HG03575 (cell line): ENCODE measurements around the gene MAPK12.

Experiments
- ATAC-seq: cut with Tn5 transposase; IDR thresholded peaks from one replicate; pipeline ENCODE4 v1.9.1; 2021; ENCODE audit not compliant: unreplicated experiment, insufficient number of reproducible peaks, low FRiP score; ENCODE audit errors: extremely low read depth

MAPK12 gene

GRCh38 chr22:50261615-50262459 lies at the start of gene MAPK12:
MAPK12 (minus strand) TSS chr22:50261683; CDS start chr22:50261509, 174 bp downstream.
- ATAC-seq: no peak

GRCh38 chr22:50310949-50311444 lies 49.5 kb upstream of the MAPK12 start:
- ATAC-seq: no peak

DNA sequence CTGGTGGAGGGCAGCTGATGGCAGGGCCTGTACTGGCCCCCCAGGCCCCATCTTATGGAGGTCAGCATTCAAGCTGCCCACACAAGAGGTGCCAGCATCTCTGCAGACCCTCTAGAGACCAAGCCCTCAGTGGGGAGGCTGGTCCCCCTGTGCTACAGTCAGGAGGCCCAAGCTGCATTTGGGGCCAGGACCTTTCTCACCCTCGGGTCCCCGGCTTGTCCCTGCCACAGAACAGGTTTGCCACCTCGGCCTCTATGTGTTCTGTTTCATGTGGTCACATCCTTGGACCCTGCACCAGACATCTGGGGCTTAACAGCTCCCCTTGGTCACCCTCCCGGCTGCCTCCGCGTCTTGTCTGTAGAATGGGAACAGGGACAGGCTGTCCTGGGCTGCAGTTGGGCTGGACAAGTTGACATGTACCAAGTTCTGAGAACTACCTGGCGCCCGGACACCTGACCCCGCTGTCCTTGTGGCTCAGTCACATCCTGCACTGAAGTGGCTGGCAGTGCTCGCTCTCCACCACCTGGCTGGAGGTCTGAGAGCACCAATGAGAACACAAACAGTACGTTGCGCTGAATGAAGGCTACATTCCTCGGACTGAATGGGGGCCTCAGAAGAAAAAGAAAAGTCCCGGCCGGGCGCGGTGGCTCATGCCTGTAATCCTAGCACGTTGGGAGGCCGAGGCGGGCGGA lies 48.7 kb upstream of the MAPK12 start:
- no peak for ATAC-seq

GRCh38 chr22:50309601-50309991 lies 48.1 kb upstream of the MAPK12 start:
- no peak for ATAC-seq

GRCh38 chr22:50308986-50309600 lies 47.6 kb upstream of the MAPK12 start:
- ATAC-seq: no peak

DNA sequence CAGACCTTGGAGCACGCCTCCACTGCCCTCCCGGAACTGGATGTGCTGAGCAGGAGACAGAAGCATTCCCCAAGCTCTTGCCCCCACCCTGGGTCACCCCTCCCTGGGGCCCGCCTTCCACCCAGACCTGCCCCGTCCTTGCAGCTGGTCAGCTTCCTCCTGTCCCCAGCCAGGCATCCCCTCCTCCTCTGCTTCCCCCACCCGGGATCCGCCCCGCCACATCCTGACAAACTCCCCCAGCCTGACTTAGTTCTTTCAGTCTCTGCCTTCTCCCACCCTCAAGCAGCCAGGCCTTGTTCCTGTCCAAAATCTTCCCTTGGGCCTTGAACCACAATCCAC lies 47.1 kb upstream of the MAPK12 start:
- no peak for ATAC-seq

DNA sequence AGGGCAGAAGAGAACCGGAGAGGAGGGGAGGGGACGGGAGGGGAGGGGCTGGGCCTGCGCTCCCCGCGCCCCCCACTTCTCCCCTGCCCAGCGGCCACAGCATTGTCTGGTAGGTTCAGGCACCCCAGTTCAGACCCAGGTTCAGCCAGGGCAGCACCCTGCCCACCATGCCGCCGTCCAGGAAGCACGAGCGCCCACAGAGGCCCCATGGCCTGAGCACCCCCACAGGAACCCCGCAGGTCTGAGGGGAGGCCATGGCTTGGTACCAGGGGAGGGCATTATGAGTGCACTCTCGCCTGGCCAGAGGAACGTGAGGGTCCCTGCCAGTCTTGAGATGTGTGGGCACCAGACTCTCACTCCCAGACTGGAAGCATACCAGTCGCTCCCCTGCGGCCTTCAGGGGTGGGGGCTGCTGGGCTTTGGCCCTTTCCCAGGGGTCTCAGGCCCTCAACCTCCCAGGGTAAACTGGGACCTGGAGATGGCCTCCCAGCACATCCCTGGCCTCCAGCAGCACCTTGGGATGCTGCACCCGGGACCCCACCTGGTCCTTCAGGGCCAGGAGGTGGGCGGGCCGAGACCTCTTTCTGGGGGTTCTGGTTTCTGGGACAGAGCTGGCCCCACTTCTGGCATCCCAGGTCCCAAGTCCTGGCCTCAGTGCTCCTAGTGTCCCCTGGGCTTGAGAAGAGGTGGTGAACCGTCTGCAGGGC lies 46.6 kb upstream of the MAPK12 start:
- no peak for ATAC-seq

DNA sequence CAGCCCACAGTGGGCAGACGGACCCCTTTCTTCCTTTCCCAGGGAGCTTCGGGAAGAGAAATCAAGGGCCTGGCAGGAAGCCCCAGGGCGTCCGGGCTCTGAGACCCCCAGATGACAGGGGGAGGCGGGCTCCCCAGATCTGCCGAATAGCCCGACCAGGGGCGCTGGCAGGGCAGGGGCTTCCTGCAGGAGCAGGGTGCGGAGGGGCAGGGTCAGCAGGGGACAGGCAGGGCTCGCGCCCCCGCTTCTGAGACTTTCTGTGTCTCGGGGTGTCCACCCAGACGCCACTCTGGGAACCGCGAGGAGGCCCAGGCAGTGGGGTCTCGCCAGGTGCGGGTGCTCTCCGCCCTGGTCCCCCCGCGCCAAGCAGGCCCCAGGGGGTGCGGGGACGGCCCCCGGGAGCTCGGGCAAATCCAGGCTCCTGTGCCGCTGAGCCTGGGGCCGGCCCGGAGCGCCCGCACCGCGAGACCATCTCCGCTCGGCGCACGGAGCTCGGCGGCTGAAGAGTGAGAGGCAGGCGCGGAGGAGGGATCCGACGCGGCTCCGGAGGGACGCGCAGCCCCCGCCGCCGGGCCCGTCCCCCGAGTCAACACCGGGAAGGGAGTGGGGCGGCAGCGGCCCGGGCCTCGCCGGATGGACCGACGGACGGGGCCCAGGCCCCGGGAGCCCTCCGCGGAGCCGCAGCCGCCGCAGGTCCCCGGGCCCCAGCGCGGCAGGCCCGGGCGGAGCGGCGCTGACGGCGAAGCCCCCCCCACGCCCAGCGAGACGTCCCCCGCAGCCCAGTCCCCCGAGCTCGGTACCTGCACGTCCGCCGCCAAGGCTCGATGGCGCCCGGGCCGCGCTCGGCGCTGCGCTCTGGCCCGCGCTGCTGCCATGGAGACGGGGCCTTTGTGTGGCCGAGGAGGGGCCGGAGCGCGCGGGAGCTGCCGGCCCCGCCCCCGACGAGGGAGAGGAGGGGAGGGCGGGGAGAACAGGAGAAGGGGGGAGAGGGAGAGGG lies 45.6 kb upstream of the MAPK12 start, which contains the start of gene PLXNB2:
Gene PLXNB2, minus strand, starts transcription at position 894 of the 997 bp plus-strand sequence. CDS start 17,062 bp downstream, outside the sequence.
- no peak for ATAC-seq

- no peak for ATAC-seq
These were observed 44.6 kb upstream of the MAPK12 start for GRCh38 chr22:50305923-50306566.

- ATAC-seq: no peak
These were observed 44.0 kb upstream of the MAPK12 start for GRCh38 chr22:50305393-50305922.

- ATAC-seq: no peak
These were observed 43.3 kb upstream of the MAPK12 start for GRCh38 chr22:50304528-50305392.

DNA sequence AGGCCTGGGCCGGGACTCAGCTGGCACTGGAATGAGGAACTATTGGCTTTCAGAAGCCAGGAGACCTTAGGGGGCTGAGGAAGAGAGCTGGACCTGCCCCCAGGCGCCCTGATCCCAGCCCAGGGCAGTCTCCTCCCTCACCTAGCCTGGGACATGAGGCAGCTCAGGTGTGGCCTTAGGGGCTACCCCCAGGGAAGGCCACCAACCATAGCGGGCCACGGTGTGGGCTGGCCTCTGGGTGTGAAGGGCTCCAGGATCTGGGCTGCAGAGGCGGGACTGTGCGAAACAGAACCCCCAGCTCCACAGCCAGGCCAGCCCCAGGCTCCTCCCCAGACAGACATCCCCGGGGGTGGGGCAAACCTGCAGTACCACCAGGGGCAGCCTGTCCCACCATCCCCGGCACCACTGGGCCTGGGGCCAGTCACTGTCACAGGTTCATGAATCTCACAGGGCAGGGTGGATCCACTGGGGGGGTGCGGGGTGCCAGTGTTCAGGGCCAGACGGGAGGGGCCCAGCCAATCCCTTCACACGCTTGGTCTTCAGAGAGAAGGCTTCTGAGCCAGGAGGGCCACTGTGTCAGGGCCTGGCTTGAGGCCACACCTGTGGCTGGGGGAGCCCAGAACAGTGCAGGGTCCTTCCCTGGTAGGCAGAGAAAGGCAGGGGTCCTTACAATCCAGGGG lies 42.5 kb upstream of the MAPK12 start:
- ATAC-seq: no peak

GRCh38 chr22:50303515-50303847 lies 42.0 kb upstream of the MAPK12 start:
- no peak for ATAC-seq

GRCh38 chr22:50302564-50302963 lies 41.1 kb upstream of the MAPK12 start:
- no peak for ATAC-seq

GRCh38 chr22:50302041-50302541 lies 40.6 kb upstream of the MAPK12 start:
- ATAC-seq: no peak

GRCh38 chr22:50301581-50301991 lies 40.1 kb upstream of the MAPK12 start:
- no peak for ATAC-seq
